Measurements from ENCODE around the gene STPG3.
"Not testable (repeated sequence)": the region's sequence is repeated elsewhere in the genome, so short reads cannot be mapped to it uniquely, and the experiment has no call there.

STPG3 gene

GRCh38 chr9:137244486-137245449, 6.3 kb upstream of the STPG3 start:
- DNase-seq (ENCODE audit: low read depth in 2 of 2), result no peak

GRCh38 chr9:137245450-137246421, 5.3 kb upstream of the STPG3 start:
- no peak for DNase-seq (ENCODE audit: low read depth in 2 of 2)

GRCh38 chr9:137247135-137247915, 3.8 kb upstream of the STPG3 start:
- DNase-seq (ENCODE audit: low read depth in 2 of 2), result no peak

- no peak for DNase-seq (ENCODE audit: low read depth in 2 of 2)
Measured at GRCh38 chr9:137247916-137248175, 3.2 kb upstream of the STPG3 start.

- no peak for DNase-seq (ENCODE audit: low read depth in 2 of 2)
Measured at GRCh38 chr9:137250329-137251193, 525 bp upstream of the STPG3 start.

- no peak for DNase-seq (ENCODE audit: low read depth in 2 of 2)
Measured at GRCh38 chr9:137251490-137252268, 593 bp downstream of the STPG3 start.

GRCh38 chr9:137252555-137253506, 1.7 kb downstream of the STPG3 start:
- DNase-seq (ENCODE audit: low read depth in 2 of 2), result no peak

- no peak for DNase-seq (ENCODE audit: low read depth in 2 of 2)
Measured at GRCh38 chr9:137253717-137254623, 2.9 kb downstream of the STPG3 start.

- peak; percentile 92 to 95 for DNase-seq (ENCODE audit: low read depth in 2 of 2)
Measured at GRCh38 chr9:137254624-137255447, 3.8 kb downstream of the STPG3 start, which contains the start of gene NELFB. TSS of gene NELFB (plus strand) at chr9:137255327.

GRCh38 chr9:137255448-137256114, 4.5 kb downstream of the STPG3 start:
- DNase-seq (ENCODE audit: low read depth in 2 of 2), result no peak

GRCh38 chr9:137256362-137256761, 5.3 kb downstream of the STPG3 start:
- DNase-seq (ENCODE audit: low read depth in 2 of 2), result no peak

- no peak for DNase-seq (ENCODE audit: low read depth in 2 of 2)
Measured at GRCh38 chr9:137256856-137257255, 5.8 kb downstream of the STPG3 start.

- not testable (repeated sequence) for DNase-seq (ENCODE audit: low read depth in 2 of 2)
Measured at GRCh38 chr9:137262173-137262908, 11.3 kb downstream of the STPG3 start.

GRCh38 chr9:137262909-137263285, 11.8 kb downstream of the STPG3 start:
- no peak for DNase-seq (ENCODE audit: low read depth in 2 of 2)

- no peak for DNase-seq (ENCODE audit: low read depth in 2 of 2)
Measured at GRCh38 chr9:137263506-137263905, 12.4 kb downstream of the STPG3 start.

GRCh38 chr9:137264067-137264466, 13.0 kb downstream of the STPG3 start:
- DNase-seq (ENCODE audit: low read depth in 2 of 2), result no peak

All from stimulated activated CD8-positive, alpha-beta memory T cell treated with anti-CD3 and anti-CD28 coated beads, Interleukin-7, amount 100 ng/mL, for 1 hour (primary cell).